ENCODE measurements around the gene SLC39A2. TPM values are rescaled to one million over a fixed set of nuclear protein-coding genes. Genes with fewer than 3 reads are reported as not detected.
A peak's percentile ranks its signal among the peaks of the same experiment; 100 is the strongest.
"Not testable (repeated sequence)": the region's sequence is repeated elsewhere in the genome, so short reads cannot be mapped to it uniquely, and the experiment has no call there.

Gene SLC39A2
- total RNA-seq, 1 experiment from 2014 or later, result 0.17 TPM

DNA sequence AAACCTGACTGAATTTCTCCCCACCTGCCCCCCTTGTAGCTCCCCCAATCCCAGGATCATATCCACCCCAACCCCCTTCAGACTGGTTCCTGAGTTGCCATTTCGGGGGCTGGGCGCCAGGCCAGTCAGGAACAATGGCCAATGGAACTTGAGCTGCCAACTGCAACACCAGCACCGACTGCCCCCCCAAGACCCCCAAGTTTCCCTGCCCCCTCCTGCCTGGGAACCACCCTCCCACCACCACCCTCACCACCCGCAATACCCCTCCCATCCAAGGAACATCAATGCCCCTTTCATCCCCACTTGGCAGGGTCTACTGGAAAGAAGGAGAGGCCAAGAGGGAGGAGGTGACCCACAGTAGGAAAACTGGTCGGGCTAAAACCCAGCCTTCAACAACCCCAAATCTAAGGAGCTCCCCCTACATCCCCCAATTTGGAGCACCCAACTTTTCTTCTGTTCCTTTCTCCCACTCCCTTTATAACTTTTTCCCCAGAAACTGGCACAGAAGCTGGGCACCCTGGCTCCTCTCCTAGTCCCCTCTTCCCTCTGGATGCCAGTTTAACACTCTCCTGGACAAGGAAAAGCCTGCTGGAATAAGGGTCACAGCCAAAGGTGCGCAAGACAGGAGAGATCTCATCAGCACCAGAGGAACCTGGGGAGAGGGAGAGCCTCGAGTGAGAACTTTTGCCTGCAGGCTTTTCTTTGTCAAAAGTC lies 27.3 kb downstream of the SLC39A2 start:
- peak overlapping the region; percentile 63 for H3K4me3 ChIP-seq (ENCODE audit: insufficient read depth, low read depth, low read length)

GRCh38 chr14:21026988-21027315 lies 27.9 kb downstream of the SLC39A2 start:
- no peak overlapping the region for H3K4me3 ChIP-seq (ENCODE audit: insufficient read depth, low read depth, low read length)

More for the DNA sequence above, 27.3 kb downstream of the SLC39A2 start:
- peaks cover 21% of the 10 kb centered on the region for H3K27me3 ChIP-seq (ENCODE audit: control insufficient read depth, insufficient read depth, low read length)
- no peaks in the 10 kb centered on the region for H3K36me3 ChIP-seq (replicated peaks; ENCODE audit: control insufficient read depth, insufficient read depth, low read length)
- DNase-seq, result peak; percentile 61

DNA sequence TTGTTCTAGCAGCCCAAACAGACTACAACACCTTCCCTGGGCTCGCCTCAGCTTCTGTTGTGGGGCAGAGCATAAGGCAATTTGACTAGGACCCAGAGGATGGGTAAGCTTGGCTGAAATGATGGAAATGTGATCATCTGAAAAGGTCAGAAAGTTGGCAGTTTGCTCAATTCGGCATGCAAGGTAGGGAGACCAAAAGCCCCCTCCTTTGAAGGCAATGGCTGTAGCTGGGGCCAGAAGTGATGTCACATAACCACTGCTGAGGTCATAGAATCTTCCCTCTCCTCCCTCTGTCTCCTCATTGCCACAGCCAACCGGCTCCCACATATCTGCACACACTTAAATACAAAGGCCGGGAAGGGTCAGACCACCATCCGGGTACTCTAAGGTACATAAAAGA lies 30.8 kb downstream of the SLC39A2 start, which contains the start of gene TPPP2:
TSS of gene TPPP2 (plus strand) at position 301 of the 400 bp plus-strand sequence. CDS start 365 bp downstream, outside the sequence.
- Histone ChIP-seq H3K36me3 (replicated peaks; ENCODE audit: control insufficient read depth, insufficient read depth, low read length) (no peaks in the 10 kb centered on the region), H3K4me3 (ENCODE audit: insufficient read depth, low read depth, low read length) (no peak within 1 kb of the TSS), H3K27me3 (ENCODE audit: control insufficient read depth, insufficient read depth, low read length) (peaks cover 2% of the 10 kb centered on the region; the same call in 1 of the 2 replicates)
- no peak for DNase-seq

More at GRCh38 chr14:21026988-21027315, 27.9 kb downstream of the SLC39A2 start:
- Histone ChIP-seq H3K36me3 (replicated peaks; ENCODE audit: control insufficient read depth, insufficient read depth, low read length) (no peaks in the 10 kb centered on the region), H3K27me3 (ENCODE audit: control insufficient read depth, insufficient read depth, low read length) (peaks cover 21% of the 10 kb centered on the region)
- peak; percentile 43 for DNase-seq

GRCh38 chr14:21030531-21030930 lies 31.4 kb downstream of the SLC39A2 start:
- H3K36me3 ChIP-seq (replicated peaks; ENCODE audit: control insufficient read depth, insufficient read depth, low read length), result no peaks in the 10 kb centered on the region
- DNase-seq, result no peak

DNA sequence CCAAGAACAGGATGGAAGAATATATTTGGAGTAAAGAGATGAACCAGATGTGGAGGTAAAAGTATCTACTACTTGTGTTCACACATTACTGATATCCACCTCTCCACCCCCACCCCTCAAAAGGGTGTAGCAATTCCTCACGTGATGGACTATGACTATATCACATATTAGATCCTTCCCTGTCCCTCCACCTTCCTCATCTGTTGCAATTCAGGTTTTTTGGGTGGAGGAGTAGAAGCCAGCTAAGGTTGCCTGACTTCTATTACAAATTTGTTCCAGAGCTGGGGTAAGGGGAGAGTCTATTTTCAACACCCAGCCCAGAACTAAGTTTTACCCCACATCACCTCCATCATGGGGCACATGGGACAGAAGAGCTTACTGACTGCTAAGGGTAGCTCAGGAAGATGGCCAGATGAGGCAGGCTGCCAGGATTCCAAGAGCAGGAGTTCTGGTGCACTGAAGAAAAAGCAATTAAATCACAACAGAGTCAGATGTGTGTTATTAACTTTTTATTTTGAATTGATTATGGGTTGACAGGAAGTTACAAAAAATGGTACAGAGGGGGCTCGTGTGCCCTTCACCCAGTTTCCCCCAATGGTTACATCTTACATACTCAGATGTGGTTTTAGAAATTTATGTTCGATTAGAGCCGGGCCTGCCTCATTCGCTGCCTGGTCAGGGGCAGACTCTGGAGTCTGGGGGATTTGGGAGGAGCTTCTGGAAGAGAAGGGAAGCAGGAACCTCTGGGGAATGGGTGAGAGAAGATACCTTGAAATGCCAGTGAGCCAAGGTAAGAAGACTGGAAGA lies 33.4 kb downstream of the SLC39A2 start:
- no peaks in the 10 kb centered on the region; the same call in 1 of the 2 replicates for H3K27me3 ChIP-seq (ENCODE audit: control insufficient read depth, insufficient read depth, low read length)
- H3K4me3 ChIP-seq (ENCODE audit: insufficient read depth, low read depth, low read length), result no peak overlapping the region
- DNase-seq, result no peak
- no peaks in the 10 kb centered on the region for H3K36me3 ChIP-seq (replicated peaks; ENCODE audit: control insufficient read depth, insufficient read depth, low read length)

More at GRCh38 chr14:21030531-21030930, 31.4 kb downstream of the SLC39A2 start:
- peaks cover 2% of the 10 kb centered on the region; the same call in 1 of the 2 replicates for H3K27me3 ChIP-seq (ENCODE audit: control insufficient read depth, insufficient read depth, low read length)
- H3K4me3 ChIP-seq (ENCODE audit: insufficient read depth, low read depth, low read length), result no peak overlapping the region

DNA sequence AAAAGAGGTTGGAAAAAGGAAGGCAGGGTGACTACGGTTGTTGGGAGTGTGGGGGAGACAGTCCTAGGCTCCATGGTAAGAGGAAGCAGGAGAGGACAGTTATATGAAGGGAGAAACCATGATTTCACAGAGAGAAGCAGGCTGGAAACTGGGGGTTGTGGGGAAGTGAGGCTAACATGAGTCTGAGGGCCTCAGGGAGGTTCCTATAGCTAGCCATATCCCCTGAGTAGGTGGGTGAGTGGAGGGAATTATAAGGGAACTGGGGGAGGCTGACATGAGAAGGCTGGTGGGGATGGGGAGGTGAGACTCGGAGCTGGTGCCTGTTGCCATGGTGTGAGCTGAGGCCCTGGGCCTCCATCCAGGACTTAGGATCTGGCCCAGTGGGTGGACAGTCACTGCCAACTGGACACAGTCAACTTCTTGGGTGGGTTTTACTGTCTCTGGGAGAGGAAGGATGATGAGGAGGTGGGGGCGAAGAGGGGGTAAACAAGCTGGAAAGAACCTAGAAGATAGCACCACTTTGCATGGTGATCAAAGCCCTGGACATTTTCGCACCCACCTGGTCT lies 34.1 kb downstream of the SLC39A2 start:
- H3K27me3 ChIP-seq (ENCODE audit: control insufficient read depth, insufficient read depth, low read length), result no peaks in the 10 kb centered on the region; the same call in 1 of the 2 replicates
- no peak overlapping the region for H3K4me3 ChIP-seq (ENCODE audit: insufficient read depth, low read depth, low read length)
- no peak for DNase-seq
- H3K36me3 ChIP-seq (replicated peaks; ENCODE audit: control insufficient read depth, insufficient read depth, low read length), result no peaks in the 10 kb centered on the region

GRCh38 chr14:21034707-21035106 lies 35.6 kb downstream of the SLC39A2 start, which contains the start of gene RNASE13:
Gene RNASE13, minus strand, starts transcription at chr14:21034807. Its CDS starts 519 bp downstream, at chr14:21034288.
- no peak for DNase-seq
- H3K4me3 ChIP-seq (ENCODE audit: insufficient read depth, low read depth, low read length), result no peak within 1 kb of the TSS
- H3K36me3 ChIP-seq (replicated peaks; ENCODE audit: control insufficient read depth, insufficient read depth, low read length), result no peaks in the 10 kb centered on the region
- no peaks in the 10 kb centered on the region; the same call in 1 of the 2 replicates for H3K27me3 ChIP-seq (ENCODE audit: control insufficient read depth, insufficient read depth, low read length)

DNA sequence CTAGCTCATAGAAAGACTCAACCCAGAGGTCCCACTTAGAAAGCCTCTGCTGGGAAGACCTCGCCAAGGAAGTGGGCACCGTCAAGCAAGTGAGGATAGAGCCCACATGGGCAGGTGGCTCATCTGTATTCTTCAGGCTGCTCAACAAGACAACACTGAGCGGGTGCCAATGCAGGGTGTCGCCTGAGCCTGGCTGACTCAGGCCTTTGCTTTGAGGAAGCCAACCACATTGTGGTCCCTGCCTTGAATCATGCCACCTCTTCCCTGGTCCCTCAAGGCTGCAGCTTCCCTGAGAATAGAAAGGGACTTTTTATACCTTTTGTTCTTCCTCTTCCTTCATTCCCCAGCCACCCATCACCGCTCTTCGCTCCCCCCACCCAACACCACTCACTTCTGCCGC lies 37.7 kb downstream of the SLC39A2 start:
- no peak overlapping the region for H3K4me3 ChIP-seq (ENCODE audit: insufficient read depth, low read depth, low read length)
- no peaks in the 10 kb centered on the region for H3K36me3 ChIP-seq (replicated peaks; ENCODE audit: control insufficient read depth, insufficient read depth, low read length)
- no peak for DNase-seq
- H3K27me3 ChIP-seq (ENCODE audit: control insufficient read depth, insufficient read depth, low read length), result no peaks in the 10 kb centered on the region

- Histone ChIP-seq H3K27me3 (ENCODE audit: control insufficient read depth, insufficient read depth, low read length) (no peaks in the 10 kb centered on the region), H3K36me3 (replicated peaks; ENCODE audit: control insufficient read depth, insufficient read depth, low read length) (no peaks in the 10 kb centered on the region), H3K4me3 (ENCODE audit: insufficient read depth, low read depth, low read length) (no peak overlapping the region)
- no peak for DNase-seq
Observed at GRCh38 chr14:21037156-21037555, 38.1 kb downstream of the SLC39A2 start.

DNA sequence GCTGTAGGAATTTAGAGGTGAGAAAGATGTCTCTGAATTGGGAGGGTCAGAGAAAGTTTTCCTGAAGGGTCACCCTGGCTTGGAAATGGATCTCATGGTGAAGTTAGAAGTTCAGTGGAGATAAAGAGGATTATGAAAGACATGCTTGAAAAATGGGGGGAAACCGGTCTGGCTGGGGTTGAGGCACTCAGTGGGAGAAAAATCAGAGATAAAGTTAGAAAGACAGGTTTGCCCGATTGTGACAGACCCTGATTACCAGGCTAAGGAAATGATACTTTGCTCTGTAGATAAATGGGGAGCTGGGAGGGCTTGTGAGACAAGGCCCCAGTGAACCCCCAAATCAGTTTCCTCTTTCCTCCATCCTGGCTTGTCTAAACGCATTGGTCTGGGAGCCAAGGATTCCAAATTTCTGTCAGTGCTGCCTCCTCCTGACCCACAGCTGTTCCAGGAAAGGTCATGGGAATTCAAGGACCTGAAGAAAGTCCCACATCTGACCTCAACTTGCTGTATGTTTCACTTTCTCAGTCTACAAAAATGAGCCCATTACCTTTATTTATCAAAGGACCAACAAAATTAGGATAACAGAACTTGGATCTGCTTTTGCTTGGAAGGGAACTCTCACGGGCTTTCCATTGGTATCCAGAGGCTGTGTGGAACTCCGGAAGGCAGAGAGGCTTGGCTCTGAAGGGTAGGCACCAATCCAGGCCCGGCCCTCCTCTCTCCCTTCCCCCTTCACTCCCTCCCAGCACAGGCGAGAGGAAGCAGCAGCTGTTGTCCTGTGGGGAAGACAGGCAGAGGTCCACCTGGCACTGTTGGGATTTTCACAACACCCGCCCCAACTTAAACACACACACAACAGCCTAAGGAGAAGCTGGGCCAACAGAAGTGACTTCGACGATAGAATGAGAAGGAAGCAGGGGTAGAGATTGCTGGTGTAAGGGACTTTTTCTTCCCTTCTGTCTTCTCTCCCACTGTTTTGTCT lies 39.6 kb downstream of the SLC39A2 start:
- Histone ChIP-seq H3K27me3 (ENCODE audit: control insufficient read depth, insufficient read depth, low read length) (no peaks in the 10 kb centered on the region; the same call in 1 of the 2 replicates), H3K36me3 (replicated peaks; ENCODE audit: control insufficient read depth, insufficient read depth, low read length) (no peaks in the 10 kb centered on the region), H3K4me3 (ENCODE audit: insufficient read depth, low read depth, low read length) (no peak overlapping the region)
- DNase-seq, result peak; percentile 74

- Histone ChIP-seq H3K27me3 (ENCODE audit: control insufficient read depth, insufficient read depth, low read length) (no peaks in the 10 kb centered on the region; the same call in 1 of the 2 replicates), H3K36me3 (replicated peaks; ENCODE audit: control insufficient read depth, insufficient read depth, low read length) (no peaks in the 10 kb centered on the region), H3K4me3 (ENCODE audit: insufficient read depth, low read depth, low read length) (no peak overlapping the region)
- DNase-seq, result peak; percentile 75
Observed at GRCh38 chr14:21039585-21040369, 40.7 kb downstream of the SLC39A2 start.

- Histone ChIP-seq H3K36me3 (replicated peaks; ENCODE audit: control insufficient read depth, insufficient read depth, low read length) (no peaks in the 10 kb centered on the region), H3K27me3 (ENCODE audit: control insufficient read depth, insufficient read depth, low read length) (no peaks in the 10 kb centered on the region; the same call in 1 of the 2 replicates), H3K4me3 (ENCODE audit: insufficient read depth, low read depth, low read length) (no peak overlapping the region)
- no peak for DNase-seq
Observed at GRCh38 chr14:21040370-21040925, 41.4 kb downstream of the SLC39A2 start.

GRCh38 chr14:21040941-21041340 lies 41.8 kb downstream of the SLC39A2 start:
- not testable (repeated sequence) for H3K4me3 ChIP-seq (ENCODE audit: insufficient read depth, low read depth, low read length); H3K27me3 ChIP-seq (ENCODE audit: control insufficient read depth, insufficient read depth, low read length); DNase-seq; H3K36me3 ChIP-seq (replicated peaks; ENCODE audit: control insufficient read depth, insufficient read depth, low read length)
